GM19023 (cell line): ENCODE results near the gene ARRDC2.
"Not testable (repeated sequence)": the region's sequence is repeated elsewhere in the genome, so short reads cannot be mapped to it uniquely, and the experiment has no call there.

Source experiments
- ATAC-seq: cut with Tn5 transposase; IDR thresholded peaks from one replicate; pipeline ENCODE4 v1.9.1; 2021; ENCODE audit warnings: mild to moderate bottlenecking, moderate library complexity; ENCODE audit not compliant: unreplicated experiment

Gene ARRDC2

DNA sequence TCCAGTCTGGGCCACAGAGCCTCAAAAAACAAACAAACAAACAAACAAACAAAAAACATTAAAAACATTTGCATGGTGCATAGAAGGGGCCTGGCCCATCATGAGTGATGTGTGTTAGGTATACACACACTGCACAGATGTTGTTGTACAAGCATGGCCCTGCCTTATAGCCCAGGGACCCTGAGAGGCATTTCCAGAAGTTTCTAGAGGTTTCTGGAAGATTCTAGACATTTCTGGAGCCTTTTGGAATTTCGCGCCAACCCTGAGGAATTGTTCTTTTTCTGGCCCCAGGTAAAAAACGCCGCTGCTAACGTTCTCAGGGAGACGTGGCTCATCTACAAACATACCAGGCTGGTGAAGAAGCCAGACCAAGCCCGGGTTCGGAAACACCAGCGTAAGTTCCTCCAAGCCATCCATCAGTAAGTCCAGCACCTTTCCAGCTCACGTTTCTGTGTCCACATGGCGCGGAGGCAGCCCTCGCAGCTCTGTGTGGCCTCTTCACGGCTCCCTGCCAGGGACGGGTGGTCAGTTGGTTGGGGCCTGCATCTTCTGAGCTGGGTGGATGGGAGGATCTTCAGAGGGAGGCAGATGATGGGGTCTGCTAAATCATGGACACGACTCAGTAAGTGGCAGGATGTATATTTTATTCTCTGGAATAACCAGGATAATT, 18.4 kb upstream of the ARRDC2 start:
- ATAC-seq, result no peak

DNA sequence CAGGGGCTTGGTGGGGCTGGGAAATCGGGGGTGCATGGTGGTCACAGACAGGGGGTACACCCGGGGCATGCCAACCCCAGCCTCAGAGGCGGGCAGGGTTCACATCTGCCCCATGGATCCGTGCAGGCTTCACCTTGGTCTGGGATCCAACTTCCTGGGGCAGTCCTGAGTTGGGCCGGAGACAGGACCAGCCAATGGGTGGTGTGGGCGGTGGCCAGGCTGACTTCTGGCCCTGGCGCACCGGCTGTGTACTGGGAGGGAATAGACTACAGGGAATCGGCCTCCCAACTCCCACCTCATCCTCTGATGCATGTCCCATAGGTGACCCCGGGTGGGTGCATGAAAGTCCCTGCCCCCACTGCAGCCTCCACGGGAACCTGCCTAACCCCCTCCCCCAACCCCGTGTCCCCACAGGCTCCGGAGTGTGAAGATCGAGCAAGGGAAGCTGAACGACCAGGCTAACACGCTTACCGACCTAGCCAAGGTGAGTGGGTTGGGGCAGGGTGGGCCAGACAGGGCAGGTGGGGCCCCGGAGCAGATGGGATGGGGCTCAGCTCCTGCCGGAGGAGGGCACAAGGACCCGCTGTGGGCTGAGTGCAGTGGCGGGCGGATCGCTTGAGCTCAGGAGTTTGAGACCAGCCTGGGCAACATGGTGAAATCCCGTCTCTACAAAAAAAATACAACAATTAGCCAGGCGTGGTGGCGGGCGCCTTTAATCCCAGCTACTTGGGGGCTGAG, 14.7 kb upstream of the ARRDC2 start:
- ATAC-seq, result no peak

DNA sequence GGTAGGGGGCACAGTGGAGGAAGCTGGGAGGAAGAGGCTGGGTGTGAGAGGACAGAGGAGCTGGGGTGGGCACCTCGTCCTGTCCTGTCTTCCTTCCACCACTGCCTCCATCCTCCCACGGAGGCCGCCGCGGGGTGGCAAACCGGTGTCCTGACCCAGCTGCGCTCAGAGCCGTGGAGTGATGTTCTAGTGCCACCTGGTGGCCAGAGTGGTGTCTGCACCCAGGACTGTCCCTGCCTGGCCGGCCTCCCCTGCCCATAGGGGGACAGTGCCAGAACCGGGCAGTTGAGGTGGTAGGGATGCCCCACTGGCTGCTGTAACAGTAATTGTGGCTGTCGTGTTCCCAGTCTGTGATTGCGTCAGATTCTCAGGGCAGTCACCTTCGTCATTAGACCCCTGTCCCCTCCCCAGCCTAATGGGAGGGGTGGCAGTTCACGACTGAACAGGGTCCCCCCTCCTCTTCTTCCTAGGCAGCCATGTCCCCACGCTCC, 11.1 kb upstream of the ARRDC2 start:
- ATAC-seq, result peak; percentile 54

DNA sequence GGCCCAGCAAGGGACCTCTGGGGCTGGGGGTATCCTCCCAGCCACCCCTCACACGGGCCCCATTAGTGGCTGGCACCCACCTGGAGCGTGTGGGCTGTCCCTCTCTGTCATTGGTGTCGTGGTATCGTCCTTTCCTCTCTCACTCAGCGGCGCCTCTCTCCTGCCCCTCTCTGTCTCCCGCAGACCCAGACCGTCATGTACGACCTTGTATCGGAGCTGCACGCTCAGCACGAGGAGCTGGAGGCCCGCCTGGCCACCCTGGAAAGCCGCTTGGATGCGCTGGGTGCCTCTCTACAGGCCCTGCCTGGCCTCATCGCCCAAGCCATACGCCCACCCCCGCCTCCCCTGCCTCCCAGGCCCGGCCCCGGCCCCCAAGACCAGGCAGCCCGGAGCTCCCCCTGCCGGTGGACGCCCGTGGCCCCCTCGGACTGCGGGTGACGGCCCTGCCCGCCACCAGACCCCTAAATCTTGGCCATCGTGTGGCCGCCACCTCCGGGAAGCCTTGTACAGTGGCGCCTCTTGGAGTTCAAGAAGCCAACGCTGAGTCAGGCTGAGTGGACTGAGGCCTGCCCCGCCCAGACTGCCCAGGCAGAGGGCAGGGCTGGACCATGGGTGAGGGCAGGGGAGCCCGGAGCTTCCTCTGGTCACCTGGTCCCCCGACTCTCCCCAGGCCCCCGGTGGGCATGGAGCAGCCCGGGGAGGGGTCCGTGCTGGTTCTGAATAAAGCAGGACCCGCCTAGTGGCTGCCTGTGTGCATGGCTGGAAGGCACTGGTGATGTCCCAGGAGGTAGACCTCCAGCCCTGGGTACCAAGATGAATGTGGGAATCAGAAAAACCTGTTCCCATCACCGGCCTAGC, 9.8 kb upstream of the ARRDC2 start:
- ATAC-seq, result no peak

DNA sequence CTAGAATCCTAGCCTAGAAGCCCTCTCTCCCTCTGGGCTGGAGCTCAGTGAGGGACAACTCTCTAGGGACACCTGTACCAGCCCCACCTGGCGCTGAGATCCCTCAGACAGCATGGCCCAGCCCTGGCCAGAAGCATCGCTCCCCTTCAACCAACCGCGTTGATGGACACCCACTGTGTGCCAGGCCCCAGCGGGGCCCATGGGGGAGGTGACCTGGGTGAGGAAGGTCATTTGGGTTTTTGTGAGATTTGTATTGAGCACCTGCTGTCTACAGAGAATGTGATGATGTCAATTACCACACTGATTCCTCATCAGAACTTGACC, 9.2 kb upstream of the ARRDC2 start:
- no peak for ATAC-seq

DNA sequence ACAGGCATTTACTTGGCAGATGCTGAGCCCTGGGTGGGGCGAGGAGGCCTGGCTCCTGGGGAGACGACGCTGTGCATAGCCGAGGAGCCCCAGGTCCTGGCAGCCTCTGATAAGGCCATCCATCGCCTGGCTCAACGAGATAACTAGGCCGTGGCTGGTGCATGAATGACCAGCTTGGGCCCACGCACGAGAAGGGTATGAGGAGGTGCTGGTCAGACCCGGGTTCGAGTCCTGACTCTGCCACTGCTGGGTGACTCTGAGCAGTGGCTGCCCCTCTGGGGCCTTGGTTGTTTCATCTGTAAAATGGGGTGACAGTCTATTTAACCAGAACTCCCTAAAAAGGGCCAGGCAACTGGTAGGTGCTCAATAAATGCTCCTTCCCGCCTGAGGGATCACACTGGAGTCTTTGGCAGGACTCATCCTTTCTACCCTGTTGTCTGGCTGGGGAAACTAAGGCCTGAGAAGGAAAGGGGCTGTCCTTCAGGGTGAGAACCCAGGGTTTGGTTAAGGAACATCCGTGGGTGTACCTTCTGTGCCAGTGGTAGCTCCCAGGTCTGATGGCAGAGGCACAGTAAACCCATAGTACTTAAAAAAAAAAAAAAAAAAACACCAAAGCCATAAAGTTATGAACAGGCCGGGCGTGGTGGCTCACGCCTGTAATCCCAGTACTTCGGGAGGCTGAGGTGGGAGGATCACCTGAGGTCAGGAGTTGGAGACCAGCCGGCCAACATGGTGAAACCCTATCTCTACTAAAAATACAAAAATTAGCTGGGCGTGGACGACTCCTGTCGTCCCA, 8.1 kb upstream of the ARRDC2 start:
- no peak for ATAC-seq

DNA sequence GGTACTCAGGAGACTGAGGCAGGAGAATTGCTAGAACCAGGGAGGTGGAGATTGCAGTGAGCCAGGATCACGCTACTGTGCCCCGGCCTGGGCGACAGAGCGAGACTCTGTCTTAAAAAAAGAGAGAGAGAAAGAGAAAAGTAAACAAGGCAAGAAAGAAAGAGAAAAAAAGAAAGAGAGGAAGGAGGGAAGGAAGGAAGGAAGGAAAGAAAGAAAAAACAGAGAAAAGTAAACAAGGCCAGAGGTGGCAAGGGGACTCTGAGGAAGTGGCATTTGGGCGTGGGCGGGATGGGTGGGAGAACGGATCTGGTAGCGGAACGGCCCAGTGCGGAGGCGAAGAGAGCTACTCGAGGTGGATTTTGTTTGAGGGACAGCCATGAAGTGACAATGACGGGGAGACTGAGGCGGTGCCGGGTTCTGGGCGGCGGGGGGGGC, 7.5 kb upstream of the ARRDC2 start:
- peak; percentile 12 for ATAC-seq

DNA sequence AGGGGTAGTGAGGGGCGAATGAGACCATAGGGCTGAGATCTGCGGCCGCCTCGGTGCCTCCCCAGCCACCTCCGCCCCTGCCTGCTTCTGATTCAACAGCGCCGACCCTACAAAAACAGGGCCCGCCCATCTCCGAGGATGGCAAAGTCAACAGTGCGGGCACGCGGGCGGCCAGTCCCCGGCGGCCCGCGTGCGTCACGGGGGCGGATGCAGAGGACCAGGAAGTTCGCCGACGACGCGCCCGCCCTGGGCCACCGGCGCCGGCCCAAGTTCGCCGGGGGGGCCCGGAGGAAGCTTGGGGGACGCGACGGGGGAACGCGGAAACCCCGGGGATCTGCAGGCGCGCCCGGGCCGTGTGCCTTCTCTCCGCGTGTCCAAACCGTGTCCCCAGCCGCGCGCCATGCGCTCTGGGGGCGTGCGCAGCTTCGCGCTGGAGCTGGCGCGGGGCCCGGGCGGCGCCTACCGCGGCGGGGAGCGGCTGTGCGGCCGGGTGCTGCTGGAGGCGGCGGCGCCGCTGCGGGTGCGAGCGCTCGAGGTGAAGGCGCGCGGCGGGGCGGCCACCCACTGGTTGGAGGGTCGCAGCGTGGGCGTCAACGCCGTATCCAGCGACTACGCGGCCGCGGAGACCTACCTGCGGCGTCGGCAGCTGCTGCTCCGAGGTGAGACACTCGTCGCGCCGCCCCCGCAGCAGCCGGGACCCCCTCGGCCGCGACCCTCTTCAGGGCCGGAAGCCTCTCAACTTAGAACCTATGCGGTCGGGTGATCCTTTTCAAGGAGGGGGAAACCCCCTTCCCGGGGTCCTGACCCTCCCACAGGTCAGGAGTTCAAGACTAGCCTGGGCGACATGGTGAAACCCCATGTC, 6.8 kb upstream of the ARRDC2 start:
- peak; percentile 63 for ATAC-seq

DNA sequence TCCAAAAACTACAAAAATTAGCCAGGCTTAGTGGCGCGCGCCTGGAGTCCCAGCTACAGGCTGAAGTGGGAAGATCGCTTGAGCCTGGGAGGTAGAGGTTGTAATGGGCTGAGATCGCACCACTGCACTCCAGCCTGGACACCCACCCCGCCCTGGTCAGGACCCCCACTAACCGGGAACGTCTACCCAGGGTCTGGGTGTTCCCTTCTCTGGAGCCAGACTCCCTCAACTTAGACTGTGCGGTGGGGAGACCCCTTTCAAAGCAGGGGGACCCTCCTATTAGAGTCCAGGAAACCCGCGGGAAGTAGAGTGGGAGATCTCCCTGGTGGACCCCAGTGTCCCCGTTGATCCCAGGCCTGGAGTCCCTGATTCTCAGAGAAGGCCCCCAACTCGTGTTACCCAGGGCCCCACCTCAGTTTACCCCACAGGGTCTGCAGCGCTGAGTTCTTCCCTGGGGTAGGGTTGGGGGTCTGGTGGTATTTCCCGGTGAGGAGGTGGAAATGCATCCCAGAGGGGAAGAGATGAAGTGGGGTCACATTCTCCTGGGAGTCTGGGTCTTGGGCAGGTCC, 6.1 kb upstream of the ARRDC2 start:
- no peak for ATAC-seq

DNA sequence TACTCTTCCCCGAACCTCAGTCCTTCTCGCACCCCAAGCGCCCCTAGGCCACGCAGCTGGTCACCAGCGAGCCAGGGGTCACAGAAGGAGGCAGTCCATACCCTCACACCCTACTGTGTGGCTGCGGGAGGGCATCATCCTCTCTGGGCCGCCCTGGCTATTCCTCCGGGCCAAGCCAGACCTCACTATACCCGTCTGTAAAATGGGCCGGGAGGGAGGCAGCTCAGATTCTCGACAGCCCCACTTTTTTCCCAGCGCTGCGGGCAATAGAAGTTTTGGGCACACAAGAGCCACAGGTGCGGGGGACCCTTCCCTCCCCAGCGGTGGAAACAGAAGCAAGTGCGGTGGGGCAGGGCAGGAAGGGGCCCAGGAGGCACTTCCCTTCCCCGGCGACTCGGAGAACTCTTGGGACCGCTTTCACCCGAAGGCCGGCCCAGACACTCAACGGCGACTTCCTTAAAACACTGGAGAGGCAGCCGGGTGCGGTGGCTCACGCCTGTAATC, 5.6 kb upstream of the ARRDC2 start:
- ATAC-seq, result no peak

DNA sequence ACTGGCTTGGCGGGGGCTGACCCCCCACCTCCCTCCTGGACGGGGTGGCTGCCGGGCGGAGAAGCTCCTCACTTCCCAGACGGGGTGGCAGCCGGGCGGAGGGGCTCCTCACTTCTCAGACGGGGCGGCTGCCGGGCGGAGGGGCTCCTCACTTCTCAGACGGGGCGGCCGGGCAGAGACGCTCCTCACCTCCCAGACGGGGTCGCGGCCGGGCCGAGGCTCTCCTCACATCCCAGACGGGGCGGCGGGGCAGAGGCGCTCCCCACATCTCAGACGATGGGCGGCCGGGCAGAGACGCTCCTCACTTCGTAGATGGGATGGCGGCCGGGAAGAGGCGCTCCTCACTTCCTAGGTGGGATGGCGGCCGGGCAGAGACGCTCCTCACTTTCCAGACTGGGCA, 2.2 kb upstream of the ARRDC2 start:
- not testable (repeated sequence) for ATAC-seq

DNA sequence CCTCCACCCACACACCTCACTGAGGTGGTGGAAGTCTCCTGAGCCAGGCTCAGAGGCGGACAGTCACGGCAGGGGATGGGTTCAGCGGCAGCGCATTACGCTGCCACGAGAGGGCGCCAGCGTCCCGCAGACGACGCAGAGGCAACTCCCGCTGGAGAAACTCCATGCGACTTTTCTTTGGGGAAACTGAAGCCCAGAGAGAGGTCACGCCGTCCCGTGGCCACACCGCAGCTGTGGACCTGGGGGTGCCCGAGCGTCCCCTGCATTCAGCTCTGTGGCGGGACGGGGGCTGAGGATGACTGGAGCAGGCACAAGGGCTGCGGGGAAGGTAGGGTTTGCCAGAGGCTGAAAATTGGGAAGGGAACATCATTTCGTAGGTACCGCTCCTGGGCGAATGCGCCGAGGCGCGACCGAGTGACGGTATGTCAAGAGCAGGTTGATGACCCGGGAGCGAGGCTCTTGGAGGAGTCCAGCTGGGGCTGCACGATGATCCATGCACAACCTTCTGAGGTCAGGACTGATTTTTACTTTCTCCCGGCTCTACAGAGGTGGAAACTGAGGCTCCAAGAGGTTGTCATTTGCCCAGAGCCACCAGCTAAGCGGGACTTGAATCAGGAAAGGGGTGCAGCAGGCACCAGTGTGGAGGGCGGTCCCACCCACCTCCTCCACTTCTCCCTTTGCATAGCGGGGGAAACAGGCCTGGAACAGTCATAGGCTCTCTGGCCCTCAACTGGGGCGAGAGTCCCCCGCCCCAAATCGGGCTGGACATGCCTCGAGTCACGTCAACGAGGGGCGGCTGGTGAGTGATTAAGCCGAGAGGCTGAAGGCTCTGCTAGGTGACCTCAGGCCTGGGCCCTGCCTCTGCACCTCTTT, 690 bp upstream of the ARRDC2 start:
- peak; percentile 49 for ATAC-seq

DNA sequence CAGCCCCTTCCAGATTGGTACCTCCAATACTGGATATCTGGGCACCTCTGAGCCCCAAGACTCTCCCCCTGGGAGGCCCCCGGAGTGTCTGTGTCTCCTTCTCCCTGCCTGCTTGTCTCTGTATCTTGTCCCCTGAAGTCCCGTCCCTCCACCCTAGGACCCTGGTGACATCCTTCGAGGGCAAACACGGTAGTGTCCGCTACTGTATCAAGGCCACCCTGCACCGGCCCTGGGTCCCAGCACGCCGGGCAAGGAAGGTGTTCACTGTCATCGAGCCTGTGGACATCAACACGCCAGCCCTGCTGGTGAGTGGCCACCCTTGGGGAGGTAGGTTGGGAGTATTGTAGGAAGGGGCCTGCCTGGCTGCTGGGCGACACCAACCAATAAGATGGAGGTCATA, 844 bp downstream of the ARRDC2 start:
- ATAC-seq, result no peak

DNA sequence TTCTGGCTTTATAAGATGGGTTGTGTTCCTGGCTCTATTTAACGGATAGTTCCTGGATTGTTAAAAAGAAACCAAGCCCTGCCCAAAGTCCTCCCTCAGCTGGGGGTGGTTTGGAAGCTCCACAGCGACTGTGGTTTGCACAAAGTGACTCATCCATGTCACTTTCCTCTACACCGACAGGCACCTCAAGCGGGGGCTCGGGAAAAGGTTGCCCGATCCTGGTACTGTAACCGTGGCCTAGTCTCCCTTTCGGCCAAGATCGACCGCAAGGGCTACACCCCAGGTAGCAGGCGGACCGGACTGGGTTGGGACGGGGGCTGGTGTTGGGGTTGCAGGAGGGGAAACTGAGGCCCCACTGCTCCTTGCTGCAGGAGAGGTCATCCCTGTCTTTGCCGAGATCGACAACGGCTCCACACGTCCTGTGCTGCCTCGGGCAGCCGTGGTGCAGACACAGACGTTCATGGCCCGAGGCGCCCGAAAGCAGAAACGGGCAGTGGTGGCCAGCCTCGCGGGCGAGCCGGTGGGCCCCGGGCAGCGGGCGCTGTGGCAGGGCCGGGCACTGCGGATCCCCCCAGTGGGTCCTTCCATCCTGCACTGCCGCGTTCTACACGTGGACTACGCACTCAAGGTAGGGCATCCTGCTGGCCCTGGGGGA, 1.6 kb downstream of the ARRDC2 start:
- no peak for ATAC-seq

DNA sequence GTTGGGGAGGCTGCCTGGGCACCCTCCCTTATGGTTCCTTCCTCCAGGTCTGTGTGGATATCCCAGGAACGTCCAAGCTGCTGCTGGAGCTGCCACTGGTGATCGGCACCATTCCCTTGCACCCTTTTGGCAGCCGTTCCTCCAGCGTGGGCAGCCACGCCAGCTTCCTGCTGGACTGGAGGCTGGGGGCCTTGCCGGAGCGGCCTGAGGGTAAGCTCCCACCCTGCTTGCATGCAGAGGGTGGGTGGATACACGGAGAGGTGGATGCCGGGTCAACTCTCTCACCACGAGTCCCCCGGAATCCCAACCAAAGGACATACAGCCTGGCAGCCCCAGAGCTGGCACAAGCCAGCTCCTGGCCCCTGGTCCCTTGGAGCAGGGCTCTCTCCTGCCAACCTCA, 2.2 kb downstream of the ARRDC2 start:
- ATAC-seq, result no peak

DNA sequence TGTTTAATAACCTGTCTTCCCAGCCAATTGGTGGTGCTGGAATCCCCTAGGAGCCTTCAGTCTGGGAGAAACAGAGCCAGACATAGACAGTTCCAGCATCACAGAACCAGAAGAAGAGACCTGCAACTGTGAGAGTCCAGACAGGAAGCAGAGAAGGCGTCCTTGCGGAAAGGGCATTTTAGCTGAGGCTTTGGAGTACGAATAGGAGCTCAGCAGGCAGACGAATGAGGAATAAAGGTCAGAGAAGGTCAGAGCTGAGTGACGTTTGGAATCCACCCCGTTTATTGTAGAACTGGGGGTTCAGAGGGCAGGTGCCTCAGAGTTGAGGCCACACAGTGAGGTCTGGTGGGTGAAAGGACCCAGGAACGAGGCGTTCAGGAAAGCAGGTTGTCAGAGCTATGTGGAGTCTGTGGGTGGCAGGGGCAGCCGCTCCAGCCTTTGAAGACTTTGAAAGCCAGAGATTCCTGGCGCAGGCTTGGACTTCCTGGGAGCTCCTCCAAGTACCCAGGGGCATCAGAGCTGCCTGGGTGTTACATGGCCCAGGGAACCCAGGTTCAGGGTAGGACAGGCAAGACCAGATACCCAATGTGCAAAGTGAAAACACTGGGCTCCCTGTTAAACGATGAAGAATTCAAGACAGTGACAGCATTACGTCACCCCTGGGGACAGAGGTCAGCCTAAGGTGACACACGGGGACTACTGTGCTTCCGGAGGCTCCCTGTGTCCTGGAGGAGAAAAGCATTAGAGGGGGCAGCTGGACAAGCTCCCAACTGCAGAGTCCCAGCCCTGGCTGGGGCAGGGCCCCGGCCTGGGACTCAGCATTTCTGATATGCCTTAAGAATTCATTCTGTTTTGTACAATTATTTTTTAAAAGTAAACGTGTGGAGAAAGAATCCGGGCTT, 5.5 kb downstream of the ARRDC2 start:
- ATAC-seq, result no peak

DNA sequence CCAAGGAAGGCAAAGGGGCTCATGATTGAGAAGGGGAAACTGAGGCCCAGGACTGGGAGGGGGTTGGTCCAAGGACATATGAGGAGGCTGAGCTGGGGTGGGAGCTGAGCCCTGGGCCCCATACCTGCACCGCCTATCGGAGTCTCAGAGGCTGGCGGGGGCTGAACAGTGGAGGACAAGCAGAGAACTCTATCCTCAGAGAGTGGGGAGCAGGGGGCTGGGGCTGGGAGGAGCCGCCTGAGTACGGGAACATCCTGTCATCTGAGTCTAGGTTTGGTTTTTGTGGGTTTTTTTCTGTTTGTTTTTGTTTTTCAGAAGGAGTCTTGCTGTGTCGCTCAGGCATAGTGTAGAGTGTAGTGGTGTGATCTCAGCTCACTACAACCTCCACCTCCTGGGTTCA, 6.2 kb downstream of the ARRDC2 start:
- no peak for ATAC-seq
